Kidney (tissue), 14 donors: ENCODE results near the gene UNC13D. TPM values are rescaled to one million over a fixed set of nuclear protein-coding genes. Genes with fewer than 3 reads are reported as not detected.

Experiments used
- DNase-seq, 5 donors: peaks; one replicate each; pipeline ENCODE4 v3.0.0-alpha.2; 2013 to 2020
- FAIRE-seq: peaks from 2 replicates; lab custom pipeline; 2012; peaks lifted over from hg19 to GRCh38; lab: Jason Lieb, UNC
- H3K27ac ChIP-seq, 2 donors: one replicate each; pipeline ENCODE4 v1.7.0; 2013; ENCODE audit warnings: low read depth in 2 of 2, low read length in 2 of 2, inconsistent platforms in 1 of 2
- H3K27me3 ChIP-seq: one replicate; pipeline ENCODE4 v1.7.1; 2013; ENCODE audit warnings: low read length, inconsistent platforms; ENCODE audit not compliant: control insufficient read depth, insufficient read depth
- H3K36me3 ChIP-seq, 3 donors: one replicate each; pipeline versions ENCODE4 v1.7.0 to v1.7.1; 2013; ENCODE audit warnings: low read length in 3 of 3, control low read depth in 1 of 3, inconsistent platforms in 1 of 3; ENCODE audit not compliant: insufficient read depth in 3 of 3, control insufficient read depth in 2 of 3
- H3K4me1 ChIP-seq, 3 donors: one replicate each; pipeline versions ENCODE4 v1.7.0 to v1.7.1; 2013; ENCODE audit warnings: low read length in 3 of 3, inconsistent platforms in 1 of 3, low read depth in 1 of 3; ENCODE audit not compliant: control insufficient read depth in 2 of 3, insufficient read depth in 2 of 3
- H3K4me3 ChIP-seq, 3 donors: one replicate each; pipeline versions ENCODE4 v1.7.0 to v1.8.1; 2013; ENCODE audit warnings: low read length in 3 of 3, control low read depth in 1 of 3, inconsistent platforms in 1 of 3
- H3K9ac ChIP-seq, 3 donors: one replicate each; pipeline versions ENCODE4 v1.7.0 to v1.7.1; 2013; ENCODE audit warnings: low read length in 3 of 3, control low read depth in 1 of 3, inconsistent platforms in 1 of 3
- H3K9me3 ChIP-seq, 3 donors: one replicate each; pipeline versions ENCODE4 v1.7.0 to v1.7.1; 2013; ENCODE audit warnings: low read length in 3 of 3, control low read depth in 1 of 3, inconsistent platforms in 1 of 3; ENCODE audit not compliant: control insufficient read depth in 2 of 3, insufficient read depth in 1 of 3
- CTCF ChIP-seq: IDR thresholded peaks from 3 replicates; pipeline ENCODE4 v1.5.1; 2012; ENCODE audit warnings: mild to moderate bottlenecking, moderate library complexity, borderline replicate concordance; ENCODE audit not compliant: insufficient read depth; ENCODE audit errors: extremely low read depth
- intact Hi-C: fragments of 100-400 bp; cut with DNase I; formaldehyde crosslinking; loops from one replicate; pipeline ENCODE4 v1.11.1; 2022
- polyA plus RNA-seq: library from polyadenylated mRNA; stranded (reverse); fragments of 350-450 nt; fragmentation: Illumina TruSeq; extraction: RNeasy Lipid Tissue Mini Kit (QIAGEN cat#74804); gene quantifications from one replicate; pipeline ENCODE4 v1.2.3, GENCODE V29; 2014; ENCODE audit warnings: low read depth, low replicate concordance; ENCODE audit not compliant: insufficient read depth
- total RNA-seq: library from RNA; stranded (reverse); fragmentation: NEBNext Ultra II Directional; extraction: Animal tissue kit (Norgen Biotek cat#: 25700); gene quantifications from one replicate; pipeline ENCODE4 v1.2.1, GENCODE V29; 2021
- donor health status: control.
- donor health status: control.
- donor health status: control.
- donor health status: control.
- donor health status: control.
- donor health status: DM: yes; HTN: yes; CAD: no.
- donor health status: Normal renal cell carcinoma (clear cell type).

The UNC13D gene
- total and polyA plus RNA-seq, 2 donors from 2014 or later: 3.8 to 26.1 TPM

DNA sequence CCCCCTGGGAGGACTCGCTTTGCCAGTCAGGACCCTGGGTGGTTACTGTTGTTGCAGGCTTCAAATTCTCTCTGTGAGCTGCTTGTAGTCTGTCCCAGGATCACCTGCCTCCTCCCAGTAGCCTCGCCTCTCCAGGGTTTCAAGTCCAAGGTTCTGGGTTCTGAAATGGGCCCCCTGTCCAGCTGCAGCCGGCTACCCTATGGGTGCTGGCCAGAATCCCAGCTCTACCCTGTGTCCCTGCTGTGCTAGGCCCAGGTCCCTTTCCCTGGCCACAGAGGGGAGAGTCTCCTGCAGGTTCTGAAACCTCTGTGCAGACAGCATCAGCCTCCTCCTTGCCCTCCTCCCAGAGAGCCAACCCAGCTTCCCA lies 21.4 kb downstream of the UNC13D start:
- FAIRE-seq (no peak), DNase-seq (no peak)
- intact Hi-C loops: no loop called here
- H3K9ac ChIP-seq: no peak overlapping the region
- no peak overlapping the region for H3K4me3 ChIP-seq
- peak overlapping the region in 1 of 2 donors; percentile 22 for H3K27ac ChIP-seq
- H3K27me3 ChIP-seq: no peaks in the 10 kb centered on the region
- no peaks in the 10 kb centered on the region for H3K9me3 ChIP-seq
- peaks cover 2 to 31% (median 23%) of the 10 kb centered on the region in 3 donors for H3K36me3 ChIP-seq
- TF ChIP-seq CTCF: no peak
- H3K4me1 ChIP-seq: peaks cover 0 to 12% (median 6%) of the 10 kb centered on the region in 3 donors

DNA sequence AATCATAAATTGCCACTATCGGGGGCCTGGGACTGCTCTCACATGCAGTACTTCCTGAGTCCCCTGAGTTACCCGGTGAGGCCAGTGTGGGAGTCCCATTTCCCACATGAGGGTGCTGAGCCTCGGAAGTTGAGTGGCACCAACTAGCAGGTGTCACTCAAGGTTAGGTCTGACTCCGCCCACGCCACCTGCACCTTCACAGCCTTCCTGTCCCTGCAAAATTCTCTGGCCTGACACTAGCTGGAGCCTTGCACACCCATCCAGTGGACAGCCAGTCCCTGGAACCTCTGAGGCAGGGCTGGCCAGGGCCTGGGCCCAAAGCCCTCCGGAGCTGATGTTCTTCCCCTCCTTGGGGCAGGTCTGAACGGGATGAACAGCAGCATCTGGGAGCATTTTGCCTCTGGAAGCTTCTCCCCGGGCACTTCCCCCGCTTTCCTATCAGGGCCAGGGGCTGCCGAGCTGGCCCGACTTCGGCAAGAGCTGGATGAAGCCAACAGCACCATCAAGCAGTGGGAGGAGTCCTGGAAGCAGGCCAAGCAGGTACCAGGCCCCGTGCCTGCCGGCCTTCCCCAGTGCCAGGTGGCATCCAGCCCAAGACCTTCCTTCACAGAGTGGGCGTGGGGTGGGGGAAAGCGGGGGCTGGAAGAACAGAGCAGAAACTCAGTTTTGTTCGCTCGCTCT lies 21.9 kb downstream of the UNC13D start:
- no peak for TF ChIP-seq CTCF
- Histone ChIP-seq H3K9me3 (no peaks in the 10 kb centered on the region), H3K9ac (no peak overlapping the region), H3K4me3 (no peak overlapping the region), H3K27ac (peak overlapping the region in 1 of 2 donors; percentile 22), H3K27me3 (no peaks in the 10 kb centered on the region), H3K4me1 (peaks cover 0 to 9% (median 6%) of the 10 kb centered on the region in 3 donors), H3K36me3 (peaks cover 2 to 31% (median 23%) of the 10 kb centered on the region in 3 donors)
- FAIRE-seq (no peak), DNase-seq (peak in 1 of 5 donors; percentile 85)
- intact Hi-C loops: no loop called here

- Histone ChIP-seq H3K36me3 (peaks cover 2 to 34% (median 24%) of the 10 kb centered on the region in 3 donors), H3K27ac (no peak overlapping the region), H3K4me3 (no peak overlapping the region), H3K9me3 (no peaks in the 10 kb centered on the region), H3K4me1 (peaks cover 0 to 7% (median 6%) of the 10 kb centered on the region in 3 donors), H3K9ac (no peak overlapping the region), H3K27me3 (no peaks in the 10 kb centered on the region)
- FAIRE-seq: no peak
- no peak for DNase-seq
- TF ChIP-seq CTCF: no peak
- intact Hi-C loops: no loop called here
Observed at GRCh38 chr17:75821552-75821951, 22.7 kb downstream of the UNC13D start.
